Kidney capillary endothelial cell (primary cell): Measurements from ENCODE around the gene OPRL1.

Source experiments
- DNase-seq: peaks from one replicate; pipeline ENCODE4 v3.0.0-alpha.2; 2018; ENCODE audit warnings: low spot score

OPRL1 gene

DNA sequence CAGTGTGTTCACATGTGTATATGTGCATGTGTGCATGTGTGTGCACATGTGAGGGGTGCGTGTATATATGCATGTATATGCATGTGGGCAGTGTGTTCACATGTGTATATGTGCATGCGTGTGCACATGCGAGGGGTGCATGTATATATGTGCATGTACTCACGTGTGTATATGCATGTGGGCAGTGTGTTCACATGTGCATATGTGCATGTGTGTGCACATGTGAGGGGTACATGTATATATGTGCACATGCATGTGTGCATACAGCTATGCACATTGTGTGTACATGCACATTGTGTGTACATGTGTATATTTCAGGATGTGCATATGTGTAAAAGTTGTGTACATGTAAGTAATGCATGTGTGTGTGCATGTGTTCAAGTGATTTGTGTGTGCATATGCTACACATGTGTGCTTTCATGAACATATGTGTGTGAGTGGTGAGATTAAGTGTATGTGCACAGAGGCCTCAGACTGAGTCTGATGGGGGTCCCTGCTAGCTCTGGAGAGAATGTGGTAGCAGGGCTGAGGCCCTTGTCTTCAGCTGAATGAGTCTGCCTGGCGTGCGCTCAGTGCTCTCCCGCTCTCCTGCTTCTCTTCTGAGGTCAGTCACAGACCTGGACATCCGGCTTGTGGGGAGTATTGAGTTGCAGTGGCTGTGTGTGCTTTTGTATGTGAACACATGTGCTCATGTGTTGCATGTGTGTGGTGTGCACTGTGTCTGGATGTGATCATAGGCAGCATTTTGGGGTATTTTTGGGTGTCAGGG lies 64.4 kb downstream of the OPRL1 start:
- no peak for DNase-seq

DNA sequence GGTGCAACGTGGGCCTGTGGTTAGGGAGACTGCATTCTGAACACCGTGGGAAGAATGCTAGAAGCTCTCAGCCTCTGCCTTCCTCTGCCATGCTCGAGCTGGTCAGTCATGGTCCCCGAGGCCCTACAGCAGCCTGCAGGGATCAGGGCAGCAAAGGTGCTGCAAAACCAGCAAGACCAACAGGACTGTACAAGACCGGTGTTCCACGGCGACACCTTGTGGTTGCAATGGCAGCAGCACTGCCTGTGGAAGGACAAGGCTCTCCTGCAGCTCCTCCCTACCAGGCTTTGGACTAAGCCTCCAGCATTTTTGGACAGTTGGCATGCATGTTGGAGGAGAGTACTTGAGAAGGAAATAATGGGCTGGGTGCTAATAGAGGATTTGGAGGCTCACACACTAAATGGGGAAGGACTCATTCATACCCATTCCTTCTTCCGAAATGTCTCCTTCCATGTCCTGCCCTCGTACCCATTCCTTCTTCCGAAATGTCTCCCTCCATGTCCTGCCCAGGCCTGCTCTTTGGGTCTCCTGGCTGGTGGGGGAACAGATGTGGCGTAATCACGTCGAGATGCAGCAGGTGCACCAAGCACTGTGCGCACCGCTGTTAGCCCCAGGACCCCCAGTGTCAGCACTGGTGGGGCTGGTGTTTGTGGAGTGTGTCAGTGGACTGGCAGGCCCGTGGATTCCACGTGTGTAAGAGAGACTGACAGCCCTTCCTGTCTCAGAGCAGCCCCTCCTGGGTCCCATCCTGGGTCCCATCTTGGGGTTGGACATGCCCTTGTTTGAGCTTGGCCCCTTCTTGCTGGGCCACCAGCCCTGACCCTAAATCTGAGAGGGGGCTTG lies 65.8 kb downstream of the OPRL1 start:
- DNase-seq: no peak

DNA sequence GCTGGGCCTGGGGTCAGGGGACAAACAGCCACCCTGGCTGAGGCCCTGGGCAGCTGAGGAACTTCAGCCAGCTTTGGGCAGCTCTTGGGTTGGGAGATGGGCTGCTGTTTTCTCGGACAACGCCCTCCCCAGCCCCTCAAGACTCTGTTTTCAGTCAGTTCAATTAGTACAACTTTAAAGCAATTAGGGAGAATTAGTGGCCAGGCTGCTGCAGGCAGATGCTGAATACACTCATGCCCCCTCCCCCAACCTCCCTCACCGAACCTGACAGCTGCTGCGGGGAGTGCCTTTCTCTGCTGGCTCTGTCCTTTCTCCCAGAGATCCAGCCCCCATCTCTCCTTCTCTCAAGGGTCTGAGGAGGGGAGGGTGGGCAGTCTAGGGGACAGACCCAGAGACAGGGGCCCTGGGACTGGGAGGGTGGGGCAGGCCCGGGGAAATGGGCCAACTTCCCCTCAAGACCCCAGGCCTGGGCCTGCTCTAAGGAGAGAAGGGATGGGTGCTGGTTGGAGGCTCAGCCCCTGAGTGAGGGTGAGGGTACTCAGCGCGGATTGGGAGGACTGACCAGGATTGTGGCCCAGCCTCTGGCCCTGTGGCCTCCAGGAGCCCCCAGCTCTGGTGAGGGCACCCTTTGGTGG lies 66.5 kb downstream of the OPRL1 start:
- no peak for DNase-seq

DNA sequence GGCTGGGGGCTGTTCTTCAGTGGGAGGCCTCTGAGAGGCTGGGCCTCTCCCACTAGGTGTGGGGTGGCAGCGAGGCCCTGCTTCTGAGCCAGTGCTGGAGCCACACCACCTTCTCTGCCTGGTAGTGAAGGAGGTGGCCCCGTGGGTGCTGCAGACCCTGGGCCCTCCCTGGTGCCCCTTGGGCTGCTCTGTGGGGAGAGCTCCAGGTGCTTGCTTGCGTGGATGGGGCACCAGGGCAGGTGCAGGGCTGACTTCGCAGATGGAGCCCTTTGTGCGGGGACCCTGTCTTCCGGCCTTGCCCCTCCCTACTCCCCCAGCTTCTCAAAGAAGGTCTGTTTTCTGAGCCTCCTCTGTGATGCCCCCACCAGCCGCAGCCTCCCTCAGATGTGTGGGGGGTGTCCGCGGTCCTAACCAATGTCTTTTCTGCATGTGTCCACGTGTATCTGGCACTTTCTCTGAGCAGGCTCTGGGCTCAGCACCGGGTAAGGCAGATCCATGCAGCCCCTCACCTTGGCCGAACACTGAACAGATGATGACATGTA lies 67.1 kb downstream of the OPRL1 start:
- DNase-seq: no peak

DNA sequence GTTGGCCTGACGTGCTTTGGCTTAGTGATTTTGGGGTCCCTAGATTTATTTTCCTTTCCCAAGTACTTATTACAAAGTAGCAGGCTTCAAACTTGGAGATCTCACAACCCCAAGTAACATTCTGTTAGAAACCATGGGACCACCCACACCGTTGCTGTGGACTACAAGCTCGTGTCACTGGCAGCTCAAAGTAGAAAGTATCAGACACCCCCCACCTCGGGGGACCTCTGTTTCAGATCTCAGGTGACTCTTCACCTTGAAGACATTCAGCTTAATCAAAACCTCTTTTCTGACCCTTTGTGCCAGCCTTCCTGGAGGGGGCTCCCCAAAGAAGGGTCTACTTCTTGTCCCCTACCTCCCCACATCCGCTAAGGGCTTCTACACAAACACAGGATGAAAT lies 68.7 kb downstream of the OPRL1 start:
- DNase-seq: no peak

DNA sequence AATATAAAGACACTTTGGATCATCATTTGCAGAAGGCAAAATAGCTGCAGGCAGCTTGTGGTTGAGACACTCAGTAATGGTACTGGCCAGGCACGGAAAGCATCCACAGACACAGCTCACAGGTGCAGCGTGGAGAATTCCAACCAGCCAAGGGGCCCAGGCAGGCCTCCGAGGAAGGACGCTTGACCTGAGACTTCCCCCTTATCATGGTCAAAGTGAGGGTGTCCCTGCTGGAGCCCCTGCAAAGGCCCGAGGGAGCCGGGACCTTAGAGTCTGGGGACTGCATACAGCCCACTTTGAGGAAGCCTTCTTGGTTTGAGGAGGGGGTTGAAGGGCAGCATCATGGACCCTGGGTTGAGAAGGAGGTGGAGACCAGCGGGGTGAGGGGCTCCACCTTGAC lies 69.3 kb downstream of the OPRL1 start:
- DNase-seq: no peak

DNA sequence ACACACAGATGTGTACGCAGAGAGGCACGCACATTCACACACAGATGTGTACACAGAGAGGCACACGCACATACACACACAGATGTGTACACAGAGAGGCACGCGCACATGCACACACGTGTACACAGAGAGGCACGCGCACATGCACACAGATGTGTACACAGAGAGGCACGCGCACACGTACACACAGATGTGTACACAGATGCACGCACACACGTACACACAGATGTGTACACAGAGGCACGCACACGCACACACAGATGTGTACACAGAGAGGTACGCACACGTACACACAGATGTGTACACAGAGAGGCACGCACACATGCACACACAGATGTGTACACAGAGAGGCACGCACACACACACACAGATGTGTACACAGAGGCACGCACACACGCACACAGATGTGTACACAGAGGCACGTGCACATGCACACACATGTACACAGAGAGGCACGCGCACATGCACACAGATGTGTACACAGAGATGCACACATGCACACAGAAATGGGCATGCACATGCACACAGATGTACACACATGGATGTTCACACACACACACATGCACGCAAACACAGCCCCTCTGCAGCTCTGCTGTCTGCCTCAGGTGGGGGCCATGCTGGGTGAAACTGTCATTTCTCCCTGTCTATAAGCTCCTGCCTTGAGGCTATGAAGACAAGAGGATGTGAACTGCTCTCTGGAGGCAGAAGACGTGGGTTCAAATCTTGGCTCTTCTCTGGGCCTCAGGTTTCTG lies 70.1 kb downstream of the OPRL1 start:
- DNase-seq: no peak
